ENCODE measurements around the gene ANO2.

The ANO2 gene

GRCh38 chr12:5787828-5788227 lies 157.2 kb downstream of the ANO2 start:
- Histone ChIP-seq H2BK12ac (ENCODE audit: low read length in 2 of 2) (no peak overlapping the region), H4K91ac (ENCODE audit: low read length) (no peak overlapping the region), H3K27ac (ENCODE audit: low read length, poor library complexity, severe bottlenecking) (no peak overlapping the region), H3K4ac (ENCODE audit: low read depth in 1 of 2, low read length in 2 of 2) (no peak overlapping the region), H2AFZ (ENCODE audit: low read depth, low read length) (no peak overlapping the region), H3K36me3 (ENCODE audit: control insufficient read depth in 1 of 2, insufficient read depth in 2 of 2, low read depth in 1 of 2, low read length in 2 of 2) (no peaks in the 10 kb centered on the region), H3K9ac (ENCODE audit: low read length) (no peak overlapping the region), H3K79me1 (replicated peaks; ENCODE audit: low read length, poor library complexity, severe bottlenecking) (no peaks in the 10 kb centered on the region), H3K23ac (ENCODE audit: low read length in 2 of 2) (no peak overlapping the region), H3K18ac (ENCODE audit: low read depth in 1 of 2, low read length in 2 of 2) (no peak overlapping the region), H2BK15ac (ENCODE audit: low read depth, poor library complexity, severe bottlenecking) (no peak overlapping the region), H3K4me2 (ENCODE audit: low read length, poor library complexity, severe bottlenecking) (no peak overlapping the region), H2AK5ac (ENCODE audit: low read length, severe bottlenecking) (no peak overlapping the region), H2BK5ac (ENCODE audit: low read depth, low read length, poor library complexity, severe bottlenecking) (no peak overlapping the region), H2BK120ac (ENCODE audit: low read depth, low read length) (no peak overlapping the region), H4K8ac (ENCODE audit: low read length) (no peak overlapping the region), H3K9me3 (ENCODE audit: control insufficient read depth, low read length) (no peaks in the 10 kb centered on the region), H3K27me3 (ENCODE audit: control insufficient read depth in 1 of 2, insufficient read depth in 1 of 2, low read length in 2 of 2) (peaks cover 8 to 31% of the 10 kb centered on the region in 2 experiments), H3K4me1 (ENCODE audit: control insufficient read depth, insufficient read depth, low read depth, low read length) (no peaks in the 10 kb centered on the region), H3K14ac (ENCODE audit: low read length in 2 of 2) (no peak overlapping the region), H3K4me3 (ENCODE audit: insufficient read depth in 1 of 2, low read depth in 1 of 2, low read length in 2 of 2) (no peak overlapping the region)
- DNase-seq = no peak
- 87% methylated on average over 5 of the region's 5 CpGs for WGBS

- Histone ChIP-seq H3K9me3 (ENCODE audit: control insufficient read depth, low read length) (peaks cover 7% of the 10 kb centered on the region), H3K9ac (ENCODE audit: low read length) (no peak overlapping the region), H3K23ac (ENCODE audit: low read length in 2 of 2) (no peak overlapping the region), H3K14ac (ENCODE audit: low read length in 2 of 2) (no peak overlapping the region), H3K27ac (ENCODE audit: low read length, poor library complexity, severe bottlenecking) (no peak overlapping the region), H3K4me3 (ENCODE audit: insufficient read depth in 1 of 2, low read depth in 1 of 2, low read length in 2 of 2) (no peak overlapping the region), H4K91ac (ENCODE audit: low read length) (no peak overlapping the region), H3K36me3 (ENCODE audit: control insufficient read depth in 1 of 2, insufficient read depth in 2 of 2, low read depth in 1 of 2, low read length in 2 of 2) (no peaks in the 10 kb centered on the region), H2BK12ac (ENCODE audit: low read length in 2 of 2) (no peak overlapping the region), H3K18ac (ENCODE audit: low read depth in 1 of 2, low read length in 2 of 2) (no peak overlapping the region), H2BK5ac (ENCODE audit: low read depth, low read length, poor library complexity, severe bottlenecking) (no peak overlapping the region), H3K79me1 (replicated peaks; ENCODE audit: low read length, poor library complexity, severe bottlenecking) (no peaks in the 10 kb centered on the region), H3K4me2 (ENCODE audit: low read length, poor library complexity, severe bottlenecking) (no peak overlapping the region), H3K4ac (ENCODE audit: low read depth in 1 of 2, low read length in 2 of 2) (no peak overlapping the region), H2AK5ac (ENCODE audit: low read length, severe bottlenecking) (no peak overlapping the region), H2BK120ac (ENCODE audit: low read depth, low read length) (no peak overlapping the region), H4K8ac (ENCODE audit: low read length) (no peak overlapping the region), H2AFZ (ENCODE audit: low read depth, low read length) (no peak overlapping the region), H2BK15ac (ENCODE audit: low read depth, poor library complexity, severe bottlenecking) (no peak overlapping the region), H3K4me1 (ENCODE audit: control insufficient read depth, insufficient read depth, low read depth, low read length) (no peaks in the 10 kb centered on the region), H3K27me3 (ENCODE audit: control insufficient read depth in 1 of 2, insufficient read depth in 1 of 2, low read length in 2 of 2) (peaks cover 4 to 16% of the 10 kb centered on the region in 2 experiments)
- no peak for DNase-seq
- 68% methylated on average over 3 of the region's 5 CpGs for WGBS
Observed at GRCh38 chr12:5785601-5786000, 159.5 kb downstream of the ANO2 start.

- peak; percentile 33 for DNase-seq
- 13% methylated on average over 3 of the region's 3 CpGs for WGBS
- Histone ChIP-seq H3K4me2 (ENCODE audit: low read length, poor library complexity, severe bottlenecking) (no peak overlapping the region), H2BK15ac (ENCODE audit: low read depth, poor library complexity, severe bottlenecking) (no peak overlapping the region), H3K36me3 (ENCODE audit: control insufficient read depth in 1 of 2, insufficient read depth in 2 of 2, low read depth in 1 of 2, low read length in 2 of 2) (no peaks in the 10 kb centered on the region), H2AFZ (ENCODE audit: low read depth, low read length) (no peak overlapping the region), H4K8ac (ENCODE audit: low read length) (no peak overlapping the region), H3K79me1 (replicated peaks; ENCODE audit: low read length, poor library complexity, severe bottlenecking) (no peaks in the 10 kb centered on the region), H3K18ac (ENCODE audit: low read depth in 1 of 2, low read length in 2 of 2) (no peak overlapping the region), H3K27me3 (ENCODE audit: control insufficient read depth in 1 of 2, insufficient read depth in 1 of 2, low read length in 2 of 2) (peaks cover 0 to 6% of the 10 kb centered on the region in 2 experiments), H3K9me3 (ENCODE audit: control insufficient read depth, low read length) (peaks cover 7% of the 10 kb centered on the region), H2BK12ac (ENCODE audit: low read length in 2 of 2) (no peak overlapping the region), H2BK120ac (ENCODE audit: low read depth, low read length) (no peak overlapping the region), H3K27ac (ENCODE audit: low read length, poor library complexity, severe bottlenecking) (no peak overlapping the region), H2AK5ac (ENCODE audit: low read length, severe bottlenecking) (no peak overlapping the region), H4K91ac (ENCODE audit: low read length) (no peak overlapping the region), H3K4me1 (ENCODE audit: control insufficient read depth, insufficient read depth, low read depth, low read length) (no peaks in the 10 kb centered on the region), H3K4me3 (ENCODE audit: insufficient read depth in 1 of 2, low read depth in 1 of 2, low read length in 2 of 2) (no peak overlapping the region), H3K14ac (ENCODE audit: low read length in 2 of 2) (no peak overlapping the region), H2BK5ac (ENCODE audit: low read depth, low read length, poor library complexity, severe bottlenecking) (no peak overlapping the region), H3K9ac (ENCODE audit: low read length) (no peak overlapping the region), H3K4ac (ENCODE audit: low read depth in 1 of 2, low read length in 2 of 2) (no peak overlapping the region), H3K23ac (ENCODE audit: low read length in 2 of 2) (no peak overlapping the region)
Observed at GRCh38 chr12:5784462-5785130, 160.5 kb downstream of the ANO2 start.

GRCh38 chr12:5783289-5783920 lies 161.7 kb downstream of the ANO2 start:
- Histone ChIP-seq H4K91ac (ENCODE audit: low read length) (no peak overlapping the region), H3K4ac (ENCODE audit: low read depth in 1 of 2, low read length in 2 of 2) (no peak overlapping the region), H2AK5ac (ENCODE audit: low read length, severe bottlenecking) (no peak overlapping the region), H2BK12ac (ENCODE audit: low read length in 2 of 2) (no peak overlapping the region), H3K4me1 (ENCODE audit: control insufficient read depth, insufficient read depth, low read depth, low read length) (no peaks in the 10 kb centered on the region), H3K14ac (ENCODE audit: low read length in 2 of 2) (no peak overlapping the region), H2BK15ac (ENCODE audit: low read depth, poor library complexity, severe bottlenecking) (no peak overlapping the region), H2BK120ac (ENCODE audit: low read depth, low read length) (no peak overlapping the region), H3K27me3 (ENCODE audit: control insufficient read depth in 1 of 2, insufficient read depth in 1 of 2, low read length in 2 of 2) (no peaks in the 10 kb centered on the region), H2AFZ (ENCODE audit: low read depth, low read length) (no peak overlapping the region), H3K9ac (ENCODE audit: low read length) (no peak overlapping the region), H2BK5ac (ENCODE audit: low read depth, low read length, poor library complexity, severe bottlenecking) (no peak overlapping the region), H3K18ac (ENCODE audit: low read depth in 1 of 2, low read length in 2 of 2) (no peak overlapping the region), H3K23ac (ENCODE audit: low read length in 2 of 2) (no peak overlapping the region), H3K27ac (ENCODE audit: low read length, poor library complexity, severe bottlenecking) (no peak overlapping the region), H3K36me3 (ENCODE audit: control insufficient read depth in 1 of 2, insufficient read depth in 2 of 2, low read depth in 1 of 2, low read length in 2 of 2) (no peaks in the 10 kb centered on the region), H3K4me2 (ENCODE audit: low read length, poor library complexity, severe bottlenecking) (no peak overlapping the region), H3K9me3 (ENCODE audit: control insufficient read depth, low read length) (peaks cover 7% of the 10 kb centered on the region), H4K8ac (ENCODE audit: low read length) (no peak overlapping the region), H3K4me3 (ENCODE audit: insufficient read depth in 1 of 2, low read depth in 1 of 2, low read length in 2 of 2) (no peak overlapping the region), H3K79me1 (replicated peaks; ENCODE audit: low read length, poor library complexity, severe bottlenecking) (no peaks in the 10 kb centered on the region)
- no peak for DNase-seq
- WGBS = 80% methylated on average over 3 of the region's 4 CpGs

Measured in mesenchymal stem cell (in vitro differentiated cells and primary cell).